AG20443 (cell line): ENCODE data around the gene STK35.
A peak's percentile ranks its signal among the peaks of the same experiment; 100 is the strongest.
"Not testable (repeated sequence)": the region's sequence is repeated elsewhere in the genome, so short reads cannot be mapped to it uniquely, and the experiment has no call there.

Source experiments
- DNase-seq: peaks from one replicate; pipeline ENCODE4 v3.0.0; 2012; ENCODE audit warnings: low spot score, mixed read lengths

Gene STK35

GRCh38 chr20:2162823-2163166 is 61.2 kb downstream of the STK35 start:
- DNase-seq: no peak

GRCh38 chr20:2163312-2163711 is 61.7 kb downstream of the STK35 start:
- no peak for DNase-seq

GRCh38 chr20:2163757-2164156 is 62.1 kb downstream of the STK35 start:
- no peak for DNase-seq

- DNase-seq: no peak
Observed at GRCh38 chr20:2164421-2164820, 62.8 kb downstream of the STK35 start.

GRCh38 chr20:2164966-2165365 is 63.3 kb downstream of the STK35 start:
- no peak for DNase-seq

GRCh38 chr20:2165871-2166270 is 64.2 kb downstream of the STK35 start:
- DNase-seq: no peak

GRCh38 chr20:2167112-2167511 is 65.5 kb downstream of the STK35 start:
- DNase-seq: no peak

GRCh38 chr20:2168946-2169345 is 67.3 kb downstream of the STK35 start:
- DNase-seq: no peak

GRCh38 chr20:2169456-2170088 is 67.9 kb downstream of the STK35 start:
- DNase-seq: no peak

- no peak for DNase-seq
Observed at GRCh38 chr20:2170404-2170803, 68.8 kb downstream of the STK35 start.

GRCh38 chr20:2171266-2171790 is 69.7 kb downstream of the STK35 start:
- DNase-seq: no peak

- DNase-seq: not testable (repeated sequence)
Observed at GRCh38 chr20:2171840-2172239, 70.2 kb downstream of the STK35 start.

- peak; percentile 89 for DNase-seq
Observed at GRCh38 chr20:2172305-2173175, 70.9 kb downstream of the STK35 start.

GRCh38 chr20:2173186-2173585 is 71.6 kb downstream of the STK35 start:
- no peak for DNase-seq

GRCh38 chr20:2174067-2174466 is 72.4 kb downstream of the STK35 start:
- DNase-seq: no peak

- DNase-seq: no peak
Observed at GRCh38 chr20:2176946-2177345, 75.3 kb downstream of the STK35 start.

GRCh38 chr20:2178318-2179232 is 76.9 kb downstream of the STK35 start:
- no peak for DNase-seq

GRCh38 chr20:2179233-2179580 is 77.6 kb downstream of the STK35 start:
- no peak for DNase-seq

- no peak for DNase-seq
Observed at GRCh38 chr20:2179949-2180348, 78.3 kb downstream of the STK35 start.

- DNase-seq: no peak
Observed at GRCh38 chr20:2183381-2183780, 81.8 kb downstream of the STK35 start.

- not testable (repeated sequence) for DNase-seq
Observed at GRCh38 chr20:2184933-2185332, 83.3 kb downstream of the STK35 start.

- DNase-seq: no peak
Observed at GRCh38 chr20:2195614-2196013, 94.0 kb downstream of the STK35 start.
